Natural killer cell (primary cell): ENCODE measurements around the gene MEIOSIN. TPM values are rescaled to one million over a fixed set of nuclear protein-coding genes. Genes with fewer than 3 reads are reported as not detected.

Source experiments
- ATAC-seq, 3 donors: fragments of 150-1000 bp in 2 of 3; fragments of 200-7000 bp in 1 of 3; cut with Tn5 transposase; 1 replicate in 1 of 3; 2 replicates in 2 of 3; pipeline ENCODE4 v1.10.0; 2021; ENCODE audit warnings: mild to moderate bottlenecking in 2 of 3, moderate library complexity in 2 of 3
- DNase-seq, 2 donors: peaks; one replicate each; pipeline versions ENCODE4 v3.0.0 to v3.0.0-alpha.2; 2013 to 2021; ENCODE audit warnings: mixed read lengths in 1 of 2
- H3K27ac ChIP-seq: one replicate; pipeline ENCODE4 v1.5.1; 2013; ENCODE audit warnings: mild to moderate bottlenecking, low read length
- H3K27me3 ChIP-seq: one replicate; pipeline ENCODE4 v1.6.1; 2013; ENCODE audit warnings: low read length; ENCODE audit not compliant: control insufficient read depth, insufficient read depth
- H3K36me3 ChIP-seq: one replicate; pipeline ENCODE4 v1.6.1; 2013; ENCODE audit warnings: low read length; ENCODE audit not compliant: control insufficient read depth, insufficient read depth
- H3K4me1 ChIP-seq: one replicate; pipeline ENCODE4 v1.6.1; 2013; ENCODE audit warnings: low read length; ENCODE audit not compliant: control insufficient read depth, insufficient read depth
- H3K4me3 ChIP-seq: one replicate; pipeline ENCODE4 v1.5.1; 2013; ENCODE audit warnings: low read length
- H3K9me3 ChIP-seq: one replicate; pipeline ENCODE4 v1.6.1; 2013; ENCODE audit warnings: low read length; ENCODE audit not compliant: control insufficient read depth, insufficient read depth
- H3K27ac Mint-ChIP-seq, 2 donors: one replicate each; pipeline ENCODE4 v1.8.0; 2022; ENCODE audit warnings: mild to moderate bottlenecking in 2 of 2, mixed read lengths in 2 of 2, moderate library complexity in 1 of 2
- H3K27me3 Mint-ChIP-seq, 2 donors: one replicate each; pipeline ENCODE4 v1.8.0; 2022; ENCODE audit warnings: low read depth in 2 of 2, mixed read lengths in 2 of 2
- H3K36me3 Mint-ChIP-seq: one replicate; pipeline ENCODE4 v1.8.0; 2022; ENCODE audit warnings: mixed read lengths
- H3K4me1 Mint-ChIP-seq, 2 donors: one replicate each; pipeline ENCODE4 v1.8.0; 2022; ENCODE audit warnings: mixed read lengths in 2 of 2
- H3K4me3 Mint-ChIP-seq: one replicate; pipeline ENCODE4 v1.8.0; 2022; ENCODE audit warnings: mild to moderate bottlenecking, moderate library complexity, mixed read lengths
- H3K9me3 Mint-ChIP-seq, 2 donors: one replicate each; pipeline ENCODE4 v1.8.0; 2022; ENCODE audit warnings: mixed read lengths in 2 of 2
- CTCF ChIP-seq: fragments of 200-600 bp; IDR thresholded peaks from one replicate; pipeline ENCODE4 v1.8.0; 2022; ENCODE audit warnings: antibody characterized with exemption
- WGBS: methylation state at CpG from one replicate; pipeline ENCODE4 v1.1.7; 2013; ENCODE audit warnings: missing lambda C conversion rate; ENCODE audit not compliant: insufficient coverage; 5-methylcytosine and 5-hydroxymethylcytosine counted together
- intact Hi-C: fragments of 100-400 bp; cut with micrococcal nuclease; formaldehyde crosslinking; loops from one replicate; pipeline ENCODE4 v1.14.2; 2022
- total RNA-seq, 4 donors: library from RNA; stranded (reverse); fragments of 120-200 nt in 1 of 4; gene quantifications; one replicate each; pipeline versions ENCODE4 v1.2.3 to v1.2.4, GENCODE V29; 2013 to 2022

Gene MEIOSIN
- total RNA-seq, 3 donors from 2014 or later (not counting 1 experiment from before 2014, with no cell fraction given), result not detected

GRCh38 chr19:45773384-45773783 is 40.1 kb downstream of the MEIOSIN start:
- Mint-ChIP-seq H3K4me1 (peaks cover 6 to 28% of the 10 kb centered on the region in 2 donors), H3K27ac (no peak overlapping the region), H3K4me3 (no peak overlapping the region), H3K36me3 (no peaks in the 10 kb centered on the region), H3K9me3 (no peaks in the 10 kb centered on the region), H3K27me3 (no peaks in the 10 kb centered on the region)
- Histone ChIP-seq H3K27me3 (peaks cover 2% of the 10 kb centered on the region), H3K9me3 (no peaks in the 10 kb centered on the region), H3K4me3 (no peak overlapping the region), H3K4me1 (peaks cover 26% of the 10 kb centered on the region), H3K27ac (no peak overlapping the region), H3K36me3 (no peaks in the 10 kb centered on the region)
- intact Hi-C loops, result loop anchor here (10.0 kb wide), 2 partner anchors 91 to 241 kb away; partner anchors contain the start of genes FOXA3 and SYMPK
- WGBS, result 17% methylated on average over 2 of the region's 2 CpGs
- DNase-seq (no peak), ATAC-seq (no peak)
- TF ChIP-seq CTCF, result no peak

- Mint-ChIP-seq H3K4me3 (no peak overlapping the region), H3K27ac (no peak overlapping the region), H3K27me3 (peaks cover 9% of the 10 kb centered on the region in 2 donors), H3K4me1 (peaks cover 20 to 31% of the 10 kb centered on the region in 2 donors), H3K9me3 (no peaks in the 10 kb centered on the region), H3K36me3 (no peaks in the 10 kb centered on the region)
- Histone ChIP-seq H3K4me3 (no peak overlapping the region), H3K27me3 (peaks cover 11% of the 10 kb centered on the region), H3K4me1 (peaks cover 31% of the 10 kb centered on the region), H3K36me3 (no peaks in the 10 kb centered on the region), H3K9me3 (no peaks in the 10 kb centered on the region), H3K27ac (no peak overlapping the region)
- intact Hi-C loops, result loop anchor here (10.0 kb wide), 2 partner anchors 90 to 240 kb away; partner anchors contain the start of genes FOXA3 and SYMPK
- WGBS, result 91% methylated on average over 9 of the region's 9 CpGs
- ATAC-seq (no peak), DNase-seq (no peak)
- TF ChIP-seq CTCF, result no peak
Measured at GRCh38 chr19:45774765-45775164, 41.5 kb downstream of the MEIOSIN start.

- H3K9me3 ChIP-seq, result no peaks in the 10 kb centered on the region
- DNase-seq, result no peak
- peaks cover 23% of the 10 kb centered on the region for H3K4me1 ChIP-seq
- no peak overlapping the region for H3K27ac Mint-ChIP-seq
- H3K4me1 Mint-ChIP-seq, result peaks cover 21 to 29% of the 10 kb centered on the region in 2 donors
- H3K4me3 ChIP-seq, result no peak overlapping the region
- peaks cover 18% of the 10 kb centered on the region for H3K27me3 ChIP-seq
- no peaks in the 10 kb centered on the region for H3K36me3 Mint-ChIP-seq
- intact Hi-C loops, result loop anchor here (10.0 kb wide), 2 partner anchors 87 to 237 kb away; partner anchors contain the start of genes FOXA3 and SYMPK
- no peak for ATAC-seq
- WGBS, result 96% methylated on average over 34 of the region's 34 CpGs
- H3K4me3 Mint-ChIP-seq, result no peak overlapping the region
- TF ChIP-seq CTCF, result no peak
- H3K9me3 Mint-ChIP-seq, result no peaks in the 10 kb centered on the region
- H3K27me3 Mint-ChIP-seq, result peaks cover 9 to 12% of the 10 kb centered on the region in 2 donors
- H3K27ac ChIP-seq, result no peak overlapping the region
- no peaks in the 10 kb centered on the region for H3K36me3 ChIP-seq
Measured at GRCh38 chr19:45777395-45777961, 44.2 kb downstream of the MEIOSIN start.
